GM18517 (cell line): Measurements from ENCODE around the gene TNFRSF21.

Experiments
- ATAC-seq: cut with Tn5 transposase; IDR thresholded peaks from one replicate; pipeline ENCODE4 v1.9.1; 2021; ENCODE audit warnings: mild to moderate bottlenecking, moderate library complexity; ENCODE audit not compliant: unreplicated experiment

The TNFRSF21 gene

GRCh38 chr6:47254051-47254450 is 55.7 kb downstream of the TNFRSF21 start:
- ATAC-seq, result no peak

GRCh38 chr6:47253136-47253535 is 56.6 kb downstream of the TNFRSF21 start:
- no peak for ATAC-seq

GRCh38 chr6:47252633-47253032 is 57.1 kb downstream of the TNFRSF21 start:
- ATAC-seq, result no peak

- no peak for ATAC-seq
These were observed 58.3 kb downstream of the TNFRSF21 start for GRCh38 chr6:47251396-47251795.

- no peak for ATAC-seq
These were observed 59.4 kb downstream of the TNFRSF21 start for GRCh38 chr6:47250302-47250701.

GRCh38 chr6:47248446-47248845 is 61.3 kb downstream of the TNFRSF21 start:
- no peak for ATAC-seq

- ATAC-seq, result peak; percentile 67
These were observed 62.4 kb downstream of the TNFRSF21 start for GRCh38 chr6:47247227-47247797.

- ATAC-seq, result no peak
These were observed 63.2 kb downstream of the TNFRSF21 start for GRCh38 chr6:47246551-47246950.

GRCh38 chr6:47245745-47246371 is 63.8 kb downstream of the TNFRSF21 start:
- no peak for ATAC-seq

- ATAC-seq, result peak; percentile 90
These were observed 67.0 kb downstream of the TNFRSF21 start for GRCh38 chr6:47242483-47243386.

GRCh38 chr6:47241742-47242482 is 67.8 kb downstream of the TNFRSF21 start:
- no peak for ATAC-seq

GRCh38 chr6:47240277-47240890 is 69.3 kb downstream of the TNFRSF21 start:
- ATAC-seq, result no peak

- no peak for ATAC-seq
These were observed 70.2 kb downstream of the TNFRSF21 start for GRCh38 chr6:47239546-47239945.

- ATAC-seq, result no peak
These were observed 71.2 kb downstream of the TNFRSF21 start for GRCh38 chr6:47238456-47238995.

- ATAC-seq, result no peak
These were observed 72.5 kb downstream of the TNFRSF21 start for GRCh38 chr6:47237196-47237595.

GRCh38 chr6:47235964-47236760 is 73.5 kb downstream of the TNFRSF21 start:
- peak; percentile 79 for ATAC-seq

- ATAC-seq, result no peak
These were observed 74.3 kb downstream of the TNFRSF21 start for GRCh38 chr6:47235421-47235820.

GRCh38 chr6:47234266-47234933 is 75.3 kb downstream of the TNFRSF21 start:
- ATAC-seq, result no peak

GRCh38 chr6:47231151-47231550 is 78.6 kb downstream of the TNFRSF21 start:
- ATAC-seq, result no peak
